Astrocyte of the spinal cord (primary cell): ENCODE results near the gene SETBP1.

Experiments
- DNase-seq: peaks from one replicate; pipeline ENCODE4 v3.0.0; 2011; ENCODE audit warnings: low read depth, low spot score
- H3K4me3 ChIP-seq: 2 replicates; pipeline ENCODE4 v1.5.1; 2011; ENCODE audit warnings: low read depth, mild to moderate bottlenecking, low read length, moderate library complexity
- CTCF ChIP-seq: IDR thresholded peaks from 2 replicates; pipeline ENCODE4 v1.5.1; 2012; ENCODE audit warnings: low read depth, mild to moderate bottlenecking, low read length, inconsistent platforms
- in situ Hi-C: cut with HindIII; loops from 2 replicates; pipeline ENCODE4 v1.10.0; 2017; ENCODE audit warnings: low sequenced_read_pairs

Gene SETBP1

GRCh38 chr18:44700652-44701051 lies 20.0 kb downstream of the SETBP1 start:
- in situ Hi-C loops = no loop called here
- DNase-seq = peak; percentile 43
- no peak for TF ChIP-seq CTCF
- H3K4me3 ChIP-seq = no peak overlapping the region

- TF ChIP-seq CTCF = no peak
- H3K4me3 ChIP-seq = no peak overlapping the region
- in situ Hi-C loops = no loop called here
- no peak for DNase-seq
These were observed 20.5 kb downstream of the SETBP1 start for GRCh38 chr18:44701227-44701626.

GRCh38 chr18:44702594-44702993 lies 21.9 kb downstream of the SETBP1 start:
- in situ Hi-C loops = no loop called here
- no peak overlapping the region for H3K4me3 ChIP-seq
- TF ChIP-seq CTCF = no peak
- no peak for DNase-seq

DNA sequence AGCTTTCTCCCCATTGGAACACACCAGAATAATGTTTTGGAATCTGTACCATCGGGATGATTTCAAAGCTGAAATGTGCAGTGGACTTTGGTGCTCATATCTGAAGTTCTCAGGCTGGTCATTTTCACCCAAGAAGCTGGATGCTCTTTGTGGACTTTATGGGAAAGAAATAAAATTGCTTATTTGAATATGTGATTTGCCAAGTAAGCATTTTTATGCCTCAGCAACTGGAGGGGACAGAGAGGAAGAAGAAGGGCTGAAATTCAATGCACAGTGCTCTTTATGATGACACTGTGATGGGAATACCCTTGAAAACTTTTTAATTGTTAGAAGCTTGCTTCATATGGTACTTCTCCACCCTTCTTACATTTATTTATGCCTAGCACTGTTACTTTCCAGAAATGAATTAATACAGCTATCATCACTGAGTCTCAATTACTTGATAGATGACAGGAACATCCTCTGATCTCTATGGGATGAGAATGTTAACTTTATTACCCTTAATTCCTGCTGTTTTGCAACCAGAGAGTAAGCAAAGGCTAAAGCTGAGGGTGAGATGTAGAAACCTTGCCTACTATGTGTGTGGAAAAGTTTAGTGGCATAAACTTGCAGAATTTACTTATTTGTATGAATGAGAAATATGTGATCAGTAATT lies 23.6 kb downstream of the SETBP1 start:
- no peak for DNase-seq
- no peak overlapping the region for H3K4me3 ChIP-seq
- no peak for TF ChIP-seq CTCF
- in situ Hi-C loops = no loop called here

GRCh38 chr18:44705075-44705675 lies 24.5 kb downstream of the SETBP1 start:
- DNase-seq = no peak
- no peak overlapping the region for H3K4me3 ChIP-seq
- no peak for TF ChIP-seq CTCF
- in situ Hi-C loops = no loop called here

DNA sequence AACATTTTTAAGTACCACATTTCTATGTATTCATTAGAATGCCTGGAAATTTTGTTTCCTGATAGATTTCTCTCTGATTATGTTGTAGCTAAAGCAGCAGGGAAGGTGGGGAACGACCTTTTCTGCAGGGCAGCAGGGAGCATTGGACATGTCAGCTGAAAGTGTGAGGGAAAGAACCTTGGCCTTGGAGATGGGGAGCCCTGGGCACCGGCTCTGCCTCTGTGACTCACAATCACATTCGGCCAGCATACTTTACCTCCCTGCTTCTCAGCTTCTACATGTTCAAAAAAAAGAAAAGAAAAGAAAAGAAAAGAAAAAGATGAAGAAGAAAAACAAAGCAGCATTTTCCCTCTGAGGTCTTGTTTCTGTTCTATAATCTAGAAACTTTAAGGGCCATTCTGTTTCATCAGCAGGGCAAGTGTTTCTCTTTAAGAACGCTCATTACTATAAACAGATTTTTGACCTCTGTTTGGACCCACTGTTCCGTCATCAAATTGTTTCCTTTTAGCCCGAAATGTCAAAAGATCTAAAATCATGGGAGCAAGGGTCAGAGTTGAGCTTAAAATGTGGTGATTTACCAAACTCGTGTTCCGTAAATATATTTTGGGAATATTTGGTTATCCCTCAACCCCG lies 27.9 kb downstream of the SETBP1 start:
- no peak for TF ChIP-seq CTCF
- in situ Hi-C loops = no loop called here
- no peak overlapping the region for H3K4me3 ChIP-seq
- peak; percentile 50 for DNase-seq
